Omental fat pad (tissue), 4 donors: ENCODE results near the gene HLA-DPB1. TPM values are rescaled to one million over a fixed set of nuclear protein-coding genes. Genes with fewer than 3 reads are reported as not detected.
"Not testable (repeated sequence)": the region's sequence is repeated elsewhere in the genome, so short reads cannot be mapped to it uniquely, and the experiment has no call there.

Source experiments
- ATAC-seq: fragments of 150-250 bp; one replicate; pipeline ENCODE4 v1.9.1; 2016; ENCODE audit warnings: mild to moderate bottlenecking, moderate library complexity; ENCODE audit not compliant: low FRiP score
- DNase-seq: peaks from one replicate; pipeline ENCODE4 v3.0.0-alpha.2; 2019; ENCODE audit warnings: low spot score
- total RNA-seq, 4 donors: library from RNA; depleted of rRNA; stranded (reverse); fragments of >200 nt; gene quantifications; one replicate each; pipeline ENCODE4 v1.1.0, GENCODE V29; 2016
- TF ChIP-seq, protein P1 (sequence below), 3 donors: fragments of 450-650 bp; IDR thresholded peaks; one replicate each; pipeline ENCODE4 v1.5.1; 2016 to 2017; ENCODE audit warnings: antibody characterized with exemption in 3 of 3, mild to moderate bottlenecking in 3 of 3, moderate library complexity in 2 of 3

HLA-DPB1 gene
- total RNA-seq, 4 donors from 2014 or later: 29.2 to 120 (median 101) TPM

DNA sequence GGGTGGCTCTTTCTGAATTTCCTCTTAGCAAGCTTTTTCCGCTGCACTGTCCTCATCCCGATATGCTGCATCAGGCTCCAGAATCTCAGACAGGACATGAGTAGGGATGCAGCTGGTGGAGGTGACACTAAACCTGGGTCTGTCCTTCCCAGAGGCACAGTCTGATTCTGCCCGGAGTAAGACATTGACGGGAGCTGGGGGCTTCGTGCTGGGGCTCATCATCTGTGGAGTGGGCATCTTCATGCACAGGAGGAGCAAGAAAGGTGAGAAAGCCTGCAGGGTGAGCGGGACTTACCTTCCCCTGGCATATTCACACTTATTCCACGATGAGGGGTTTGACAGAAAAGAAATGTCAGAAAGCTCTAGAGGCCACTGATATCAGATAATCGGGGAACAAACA lies 9.8 kb downstream of the HLA-DPB1 start:
- TF ChIP-seq, protein P1, sequence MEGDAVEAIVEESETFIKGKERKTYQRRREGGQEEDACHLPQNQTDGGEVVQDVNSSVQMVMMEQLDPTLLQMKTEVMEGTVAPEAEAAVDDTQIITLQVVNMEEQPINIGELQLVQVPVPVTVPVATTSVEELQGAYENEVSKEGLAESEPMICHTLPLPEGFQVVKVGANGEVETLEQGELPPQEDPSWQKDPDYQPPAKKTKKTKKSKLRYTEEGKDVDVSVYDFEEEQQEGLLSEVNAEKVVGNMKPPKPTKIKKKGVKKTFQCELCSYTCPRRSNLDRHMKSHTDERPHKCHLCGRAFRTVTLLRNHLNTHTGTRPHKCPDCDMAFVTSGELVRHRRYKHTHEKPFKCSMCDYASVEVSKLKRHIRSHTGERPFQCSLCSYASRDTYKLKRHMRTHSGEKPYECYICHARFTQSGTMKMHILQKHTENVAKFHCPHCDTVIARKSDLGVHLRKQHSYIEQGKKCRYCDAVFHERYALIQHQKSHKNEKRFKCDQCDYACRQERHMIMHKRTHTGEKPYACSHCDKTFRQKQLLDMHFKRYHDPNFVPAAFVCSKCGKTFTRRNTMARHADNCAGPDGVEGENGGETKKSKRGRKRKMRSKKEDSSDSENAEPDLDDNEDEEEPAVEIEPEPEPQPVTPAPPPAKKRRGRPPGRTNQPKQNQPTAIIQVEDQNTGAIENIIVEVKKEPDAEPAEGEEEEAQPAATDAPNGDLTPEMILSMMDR (IDR thresholded peaks at IDR 0.05): no peak
- ATAC-seq (no peak), DNase-seq (no peak)

GRCh38 chr6:33088258-33088930 lies 12.6 kb downstream of the HLA-DPB1 start:
- no peak for ATAC-seq
- DNase-seq: no peak

DNA sequence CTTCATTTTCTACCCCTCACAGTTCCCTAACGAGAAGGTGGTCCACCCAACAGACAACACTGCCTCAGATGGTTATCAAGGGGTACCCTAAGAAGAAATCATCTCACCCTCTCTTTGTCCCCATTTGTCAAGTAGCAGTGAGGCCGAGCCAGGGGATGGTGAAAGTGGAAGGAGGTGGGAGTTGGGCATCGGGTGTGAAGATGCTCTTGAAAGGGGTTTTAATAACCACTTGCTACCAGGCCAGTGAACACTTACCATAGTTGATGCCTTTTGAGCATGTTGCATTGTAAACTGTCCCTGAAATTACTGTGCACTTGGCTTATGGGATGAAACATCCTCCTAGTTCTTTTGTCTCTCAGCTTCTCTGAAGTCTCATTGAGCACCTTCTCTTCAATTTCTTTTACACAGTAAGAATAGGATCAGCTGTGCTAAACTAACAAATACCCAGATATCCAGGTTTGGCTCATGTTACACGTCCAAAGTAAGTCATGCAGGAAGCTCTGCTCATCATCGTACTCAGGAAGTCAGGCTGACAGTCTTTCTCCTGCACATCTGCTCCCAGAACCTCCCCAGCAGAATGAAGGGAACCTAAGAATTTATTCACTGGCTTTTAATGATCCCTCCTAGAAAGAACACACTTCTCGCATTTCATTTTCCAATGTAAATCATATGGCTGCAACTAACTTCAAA lies 13.3 kb downstream of the HLA-DPB1 start:
- ATAC-seq: no peak
- TF ChIP-seq, protein P1 (IDR thresholded peaks at IDR 0.05): no peak
- no peak for DNase-seq

More at GRCh38 chr6:33088258-33088930, 12.6 kb downstream of the HLA-DPB1 start:
- TF ChIP-seq, protein P1 (IDR thresholded peaks at IDR 0.05): no peak

- ATAC-seq (no peak), DNase-seq (no peak)
- TF ChIP-seq, protein P1 (IDR thresholded peaks at IDR 0.05): no peak
These were observed 16.2 kb downstream of the HLA-DPB1 start for GRCh38 chr6:33091957-33092356.

GRCh38 chr6:33092385-33092784 lies 16.6 kb downstream of the HLA-DPB1 start:
- no peak for DNase-seq
- TF ChIP-seq, protein P1 (IDR thresholded peaks at IDR 0.05): no peak
- ATAC-seq: no peak

DNA sequence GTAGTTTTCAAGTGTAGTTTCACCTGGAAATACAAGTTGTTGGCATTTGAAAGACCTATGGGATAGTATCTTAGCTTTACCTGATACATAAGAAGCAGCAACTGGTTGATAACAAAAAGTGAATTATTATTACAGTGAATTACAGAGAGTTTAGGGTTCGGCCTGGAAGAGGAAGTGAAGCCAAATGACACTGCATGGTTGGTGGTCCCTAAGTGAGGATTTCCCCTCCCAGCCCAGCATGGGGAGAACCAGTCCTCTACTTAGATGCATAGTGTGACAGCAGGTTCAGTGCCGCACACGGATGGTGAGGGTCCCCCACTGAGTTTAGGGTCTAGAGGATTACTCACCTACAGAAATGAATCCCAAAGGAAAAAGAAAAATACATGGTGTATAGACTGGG lies 18.1 kb downstream of the HLA-DPB1 start:
- no peak for ATAC-seq
- TF ChIP-seq, protein P1 (IDR thresholded peaks at IDR 0.05): no peak
- no peak for DNase-seq

DNA sequence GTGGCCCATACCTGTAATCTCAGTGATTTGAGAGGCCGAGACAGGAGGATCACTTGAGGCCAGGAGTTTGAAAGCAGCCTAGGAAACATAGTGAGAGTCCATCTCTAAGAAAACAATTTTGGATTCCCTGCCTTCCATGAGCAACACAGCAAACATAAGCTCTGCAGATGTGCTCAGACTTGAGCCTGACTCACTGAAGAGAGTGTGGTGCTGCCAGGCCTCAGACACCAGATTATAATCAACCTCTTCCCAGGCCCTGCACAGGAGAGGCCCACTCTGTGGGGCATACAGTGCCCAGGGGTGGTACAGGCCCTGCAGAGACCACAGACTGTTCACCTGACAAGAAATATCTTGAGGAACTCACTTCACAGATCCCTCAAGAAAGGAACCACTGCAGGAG lies 19.9 kb downstream of the HLA-DPB1 start:
- DNase-seq (no peak), ATAC-seq (no peak)
- TF ChIP-seq, protein P1 (IDR thresholded peaks at IDR 0.05): no peak

GRCh38 chr6:33101121-33101737 lies 25.4 kb downstream of the HLA-DPB1 start:
- DNase-seq, ATAC-seq: not testable (repeated sequence)
